ENCODE results near the gene SLMAP.

- no peak for TF ChIP-seq CTCF (IDR thresholded peaks at IDR 0.05)
- TF ChIP-seq POLR2A (IDR thresholded peaks at IDR 0.05) = no peak
These were observed 12.5 kb downstream of the SLMAP start for GRCh38 chr3:57768595-57768994.
